PC-3 (cell line): ENCODE results near the gene NAGLU. TPM values are rescaled to one million over a fixed set of nuclear protein-coding genes. Genes with fewer than 3 reads are reported as not detected.

Experiments used
- ATAC-seq: fragments of 200-7000 bp; cut with Tn5 transposase; 2 replicates; pipeline ENCODE4 v1.9.1; 2020; ENCODE audit warnings: mild to moderate bottlenecking, moderate library complexity
- BruUV-seq: library from RNA; stranded (reverse); fragments of 400-500 nt; replicated peaks from 2 replicates; lab custom pipeline; 2021; lab: Mats Ljungman, UMichigan
- CTCF ChIA-PET: fragments of 300-600 bp; sonication (Branson Sonifier 250); formaldehyde crosslinking; loops from one replicate; lab custom pipeline; 2022; ENCODE audit warnings: antibody characterized with exemption; lab: Charles Lee
- POLR2A ChIA-PET: fragments of 300-600 bp; sonication (Branson Sonifier 250); formaldehyde crosslinking; loops from one replicate; lab custom pipeline; 2022; ENCODE audit warnings: antibody characterized with exemption; ENCODE audit not compliant: unreplicated experiment; lab: Charles Lee
- DNase-seq: peaks from one replicate; pipeline ENCODE4 v3.0.0-alpha.2; 2015
- H2AFZ ChIP-seq: fragments of 300-600 bp; sonication (generic); 2 replicates; pipeline ENCODE4 v1.6.0; 2016; ENCODE audit warnings: antibody characterized with exemption, low read length
- H3F3A ChIP-seq: fragments of 300-600 bp; sonication (generic); one replicate; pipeline ENCODE4 v1.6.0; 2017; ENCODE audit warnings: antibody characterized with exemption, low read length, control low read depth, mild to moderate bottlenecking; ENCODE audit not compliant: unreplicated experiment
- H3K27ac ChIP-seq: fragments of 300-600 bp; sonication (generic); 2 replicates; pipeline ENCODE4 v1.5.1; 2016; ENCODE audit warnings: mild to moderate bottlenecking, low read length
- H3K27me3 ChIP-seq: fragments of 300-600 bp; sonication (generic); 2 replicates; pipeline ENCODE4 v1.6.1; 2016; ENCODE audit warnings: low read length, mixed read lengths
- H3K36me3 ChIP-seq: fragments of 300-600 bp; sonication (generic); 2 replicates; pipeline ENCODE4 v1.6.1; 2016; ENCODE audit warnings: low read depth, mixed run types, low read length, mixed read lengths
- H3K4me1 ChIP-seq: fragments of 300-600 bp; sonication (generic); 2 replicates; pipeline ENCODE4 v1.5.1; 2016; ENCODE audit warnings: low read length; ENCODE audit not compliant: insufficient read depth
- H3K4me2 ChIP-seq: fragments of 300-600 bp; sonication (generic); 2 replicates; pipeline ENCODE4 v1.6.0; 2016; ENCODE audit warnings: low read length
- H3K4me3 ChIP-seq: fragments of 300-600 bp; sonication (generic); 2 replicates; pipeline ENCODE4 v1.5.1; 2016; ENCODE audit warnings: mild to moderate bottlenecking, low read length, mixed read lengths
- H3K79me2 ChIP-seq: fragments of 300-600 bp; sonication (generic); 2 replicates; pipeline ENCODE4 v1.6.1; 2017; ENCODE audit warnings: low read length, mixed read lengths
- H3K9ac ChIP-seq: fragments of 300-600 bp; sonication (generic); 2 replicates; pipeline ENCODE4 v1.6.0; 2016; ENCODE audit warnings: mild to moderate bottlenecking, low read length
- H3K9me2 ChIP-seq: fragments of 300-600 bp; sonication (generic); replicated peaks from 2 replicates; pipeline ENCODE4 v1.6.1; 2016; ENCODE audit warnings: mixed run types, low read length, mixed read lengths
- H3K9me3 ChIP-seq: fragments of 300-600 bp; sonication (generic); 2 replicates; pipeline ENCODE4 v1.6.1; 2016; ENCODE audit warnings: low read length, mixed read lengths
- H4K20me1 ChIP-seq: fragments of 300-600 bp; sonication (generic); 2 replicates; pipeline ENCODE4 v1.6.1; 2016; ENCODE audit warnings: low read length, mixed read lengths
- CTCF ChIP-seq: fragments of 300-600 bp; sonication (generic); conservative IDR thresholded peaks from 2 replicates; pipeline ENCODE4 v1.5.1; 2017; ENCODE audit warnings: antibody characterized with exemption, low read depth, mild to moderate bottlenecking, low read length
- EZH2 ChIP-seq: fragments of 300-600 bp; sonication (generic); IDR thresholded peaks from one replicate; pipeline ENCODE4 v1.6.1; 2017; ENCODE audit warnings: antibody characterized with exemption, mild to moderate bottlenecking, low read length; ENCODE audit not compliant: unreplicated experiment
- EZH2phosphoT487 ChIP-seq: fragments of 300-600 bp; sonication (generic); IDR thresholded peaks from 2 replicates; pipeline ENCODE4 v1.6.1; 2018; ENCODE audit warnings: mild to moderate bottlenecking, antibody characterized with exemption, low read length, borderline replicate concordance
- intact Hi-C: fragments of 100-400 bp; cut with micrococcal nuclease; formaldehyde crosslinking; loops from 2 replicates; pipeline ENCODE4 v1.9.0; 2023
- total RNA-seq: library from RNA; depleted of rRNA; stranded (reverse); fragments of >200 nt; gene quantifications from 2 replicates; pipeline ENCODE4 v1.2.3, GENCODE V29; 2014

Gene NAGLU
- total RNA-seq, 1 experiment from 2014 or later, result 4.9 TPM

- intact Hi-C loops, result no loop called here
These were observed 33.1 kb upstream of the NAGLU start for GRCh38 chr17:42502926-42503325.

GRCh38 chr17:42507671-42508070 is 28.4 kb upstream of the NAGLU start:
- H3K4me3 ChIP-seq, result no peak overlapping the region
- ChIA-PET POLR2A (no interaction called here), CTCF (no interaction called here)
- BruUV-seq, result no TSS peak
- no peak overlapping the region for H2AFZ ChIP-seq
- no peaks in the 10 kb centered on the region for H3K36me3 ChIP-seq
- DNase-seq, result no peak
- H3K4me2 ChIP-seq, result no peak overlapping the region
- intact Hi-C loops, result no loop called here
- H3F3A ChIP-seq, result no peaks in the 10 kb centered on the region
- no peaks in the 10 kb centered on the region for H3K9me3 ChIP-seq
- TF ChIP-seq EZH2 (no peak), CTCF (no peak)
- H3K9me2 ChIP-seq, result no peaks in the 10 kb centered on the region
- no peaks in the 10 kb centered on the region for H4K20me1 ChIP-seq
- H3K79me2 ChIP-seq, result no peaks in the 10 kb centered on the region
- no peak overlapping the region for H3K27ac ChIP-seq
- H3K4me1 ChIP-seq, result no peaks in the 10 kb centered on the region
- ATAC-seq, result no peak
- H3K27me3 ChIP-seq, result no peaks in the 10 kb centered on the region
- no peak overlapping the region for H3K9ac ChIP-seq

More at GRCh38 chr17:42502926-42503325, 33.1 kb upstream of the NAGLU start:
- Histone ChIP-seq H3K9me3 (no peaks in the 10 kb centered on the region), H3K79me2 (no peaks in the 10 kb centered on the region), H3K27me3 (no peaks in the 10 kb centered on the region), H3K9ac (no peak overlapping the region), H2AFZ (no peak overlapping the region), H3K9me2 (no peaks in the 10 kb centered on the region), H3K27ac (no peak overlapping the region), H3K36me3 (no peaks in the 10 kb centered on the region), H3F3A (no peaks in the 10 kb centered on the region), H3K4me3 (no peak overlapping the region), H3K4me1 (no peaks in the 10 kb centered on the region), H4K20me1 (no peaks in the 10 kb centered on the region), H3K4me2 (no peak overlapping the region)
- ChIA-PET POLR2A (no interaction called here), CTCF (no interaction called here)
- ATAC-seq (no peak), DNase-seq (no peak)
- no TSS peak for BruUV-seq
- TF ChIP-seq EZH2 (no peak), EZH2phosphoT487 (no peak), CTCF (no peak)

GRCh38 chr17:42508426-42509165 is 27.4 kb upstream of the NAGLU start:
- no peak overlapping the region for H3K9ac ChIP-seq
- BruUV-seq, result no TSS peak
- H3K9me3 ChIP-seq, result no peaks in the 10 kb centered on the region
- no peak overlapping the region for H3K4me3 ChIP-seq
- no peaks in the 10 kb centered on the region for H3F3A ChIP-seq
- intact Hi-C loops, result no loop called here
- no peak overlapping the region for H3K27ac ChIP-seq
- TF ChIP-seq EZH2 (no peak), EZH2phosphoT487 (no peak), CTCF (no peak)
- H3K4me2 ChIP-seq, result no peak overlapping the region
- ATAC-seq (no peak), DNase-seq (no peak)
- no peak overlapping the region for H2AFZ ChIP-seq
- ChIA-PET CTCF (no interaction called here), POLR2A (no interaction called here)
- H3K79me2 ChIP-seq, result no peaks in the 10 kb centered on the region
- no peaks in the 10 kb centered on the region for H3K27me3 ChIP-seq
- no peaks in the 10 kb centered on the region for H3K36me3 ChIP-seq
- H3K4me1 ChIP-seq, result no peaks in the 10 kb centered on the region
- no peaks in the 10 kb centered on the region for H4K20me1 ChIP-seq
- H3K9me2 ChIP-seq, result no peaks in the 10 kb centered on the region
